IPS-15b (cell line): ENCODE results near the gene NFIA.

ENCODE experiments used
- H3K27me3 ChIP-seq: one replicate; pipeline ENCODE4 v1.6.1; 2013; ENCODE audit warnings: low read length; ENCODE audit not compliant: control insufficient read depth, insufficient read depth
- H3K36me3 ChIP-seq: one replicate; pipeline ENCODE4 v1.6.1; 2013; ENCODE audit warnings: low read length; ENCODE audit not compliant: control insufficient read depth, insufficient read depth
- H3K4me1 ChIP-seq: one replicate; pipeline ENCODE4 v1.6.1; 2013; ENCODE audit warnings: mild to moderate bottlenecking, low read length; ENCODE audit not compliant: control insufficient read depth, insufficient read depth
- H3K4me3 ChIP-seq: one replicate; pipeline ENCODE4 v1.5.1; 2013; ENCODE audit warnings: low read depth, low read length
- H3K9ac ChIP-seq: one replicate; pipeline ENCODE4 v1.6.1; 2013; ENCODE audit warnings: low read depth, mild to moderate bottlenecking, low read length
- H3K9me3 ChIP-seq: one replicate; pipeline ENCODE4 v1.6.1; 2013; ENCODE audit warnings: mild to moderate bottlenecking, low read length; ENCODE audit not compliant: control insufficient read depth, insufficient read depth

Gene NFIA

DNA sequence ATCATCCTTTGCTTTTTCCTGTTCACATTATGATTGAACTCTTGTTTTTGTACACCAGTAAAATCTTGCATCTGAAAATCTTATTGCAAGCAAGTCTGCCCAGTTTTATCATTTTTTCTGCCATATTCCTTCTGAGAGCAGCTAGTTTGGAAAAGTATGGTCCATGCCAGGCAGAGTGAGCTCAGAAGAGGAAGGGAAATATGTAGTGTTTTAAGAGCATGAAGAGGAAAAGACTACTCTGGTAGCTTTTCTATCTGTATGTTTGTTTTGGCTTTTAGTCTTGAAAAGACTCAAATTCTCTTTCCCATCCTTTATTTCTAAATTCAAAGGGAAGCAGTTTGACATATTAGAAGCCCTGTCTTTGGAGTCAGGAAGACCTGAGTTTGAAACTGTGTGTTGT, 125.8 kb downstream of the NFIA start:
- no peaks in the 10 kb centered on the region for H3K27me3 ChIP-seq
- no peaks in the 10 kb centered on the region for H3K4me1 ChIP-seq
- H3K4me3 ChIP-seq, result no peak overlapping the region
- H3K9ac ChIP-seq, result no peak overlapping the region
- no peaks in the 10 kb centered on the region for H3K36me3 ChIP-seq
- H3K9me3 ChIP-seq, result no peaks in the 10 kb centered on the region

DNA sequence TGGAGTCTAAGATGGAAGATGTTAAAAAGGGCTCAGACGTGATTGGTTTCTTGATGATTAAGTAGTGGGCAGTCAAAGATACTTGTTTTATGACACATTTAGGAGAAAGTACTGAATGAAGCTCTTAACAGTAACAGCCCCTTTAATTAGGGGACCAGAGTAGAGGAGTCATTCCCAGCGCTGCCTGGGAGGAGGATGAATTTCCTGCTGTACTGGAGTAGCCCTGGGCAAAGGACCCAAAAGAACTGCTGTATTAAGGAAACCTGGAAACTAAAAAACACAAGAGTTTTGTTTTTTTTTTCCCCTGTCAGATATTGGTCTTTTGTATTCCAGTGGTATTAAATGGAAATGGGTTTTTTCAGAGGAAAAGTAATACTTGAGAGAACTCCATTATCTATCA, 126.5 kb downstream of the NFIA start:
- no peaks in the 10 kb centered on the region for H3K4me1 ChIP-seq

DNA sequence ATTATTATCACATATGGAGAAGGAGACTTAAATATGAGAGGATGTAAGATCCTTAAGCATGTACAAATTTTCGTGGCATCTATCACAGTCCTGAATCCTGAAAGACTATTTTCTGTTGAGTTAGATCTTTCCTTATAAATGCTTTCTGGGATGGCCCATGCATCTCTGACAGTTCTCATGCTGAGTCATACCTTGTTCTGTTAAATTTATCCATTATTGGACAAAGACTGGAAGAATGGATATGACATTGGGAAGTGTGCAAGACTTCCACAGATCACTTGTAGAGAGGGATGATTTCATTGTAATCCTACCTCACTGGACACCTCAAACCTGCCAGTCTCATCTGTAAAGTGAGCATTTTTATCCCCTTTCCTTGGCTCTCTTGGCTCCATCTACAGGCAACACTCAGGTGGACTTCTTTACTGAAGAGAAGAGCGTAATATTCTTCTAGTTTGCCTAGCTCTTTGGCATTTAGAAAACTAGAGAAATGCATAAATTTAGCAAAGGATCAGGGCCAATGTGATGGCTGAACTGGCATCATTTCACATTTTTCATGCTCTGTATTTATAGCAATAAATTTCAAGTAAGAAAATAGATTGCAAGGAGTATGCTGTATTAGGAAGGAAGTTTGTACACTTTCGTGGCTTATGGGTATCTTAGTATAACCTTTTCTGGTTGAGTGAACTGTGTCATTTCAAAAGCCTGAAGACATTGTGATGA, 128.2 kb downstream of the NFIA start:
- no peak overlapping the region for H3K9ac ChIP-seq
- no peak overlapping the region for H3K4me3 ChIP-seq
- H3K9me3 ChIP-seq, result no peaks in the 10 kb centered on the region
- H3K4me1 ChIP-seq, result no peaks in the 10 kb centered on the region
- H3K27me3 ChIP-seq, result no peaks in the 10 kb centered on the region
- no peaks in the 10 kb centered on the region for H3K36me3 ChIP-seq

More for the DNA sequence above, 126.5 kb downstream of the NFIA start:
- Histone ChIP-seq H3K4me3 (no peak overlapping the region), H3K9ac (no peak overlapping the region), H3K27me3 (no peaks in the 10 kb centered on the region), H3K9me3 (no peaks in the 10 kb centered on the region), H3K36me3 (no peaks in the 10 kb centered on the region)

DNA sequence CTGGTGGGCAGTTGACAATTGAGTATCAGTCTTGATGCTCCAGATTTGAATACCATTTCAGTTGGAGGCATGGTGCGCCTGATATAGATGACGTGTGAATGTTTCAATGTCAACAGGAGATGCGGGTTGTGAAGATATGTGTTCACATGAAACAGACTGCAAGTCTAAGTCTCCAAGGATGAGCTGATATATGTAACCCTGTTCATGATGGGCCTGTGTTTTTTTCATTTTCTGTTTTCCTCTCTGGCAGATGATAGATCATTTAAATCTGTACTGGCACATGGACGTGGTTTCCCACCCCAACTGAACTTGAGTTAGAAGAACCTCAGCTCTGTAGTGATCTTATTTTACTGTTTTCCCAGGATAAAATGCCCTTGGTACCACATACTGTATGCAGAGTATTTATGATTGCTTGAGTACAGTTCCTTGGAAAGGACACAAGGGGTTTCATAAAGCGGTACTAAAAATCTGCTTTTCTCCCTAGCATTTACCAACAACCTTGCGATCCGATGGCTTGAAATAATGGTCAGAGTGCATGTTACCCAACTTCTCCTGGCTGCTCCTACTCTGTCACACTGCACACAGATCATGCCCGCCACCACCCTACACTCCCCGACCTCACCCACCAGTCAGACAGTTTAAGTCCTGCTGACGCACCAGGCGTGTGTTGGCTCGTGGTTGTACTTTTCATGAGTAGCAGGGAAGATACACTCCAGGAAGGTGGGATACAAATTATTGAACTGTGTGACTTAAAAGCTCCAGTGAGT, 131.1 kb downstream of the NFIA start:
- H3K9me3 ChIP-seq, result no peaks in the 10 kb centered on the region
- H3K36me3 ChIP-seq, result no peaks in the 10 kb centered on the region
- no peak overlapping the region for H3K9ac ChIP-seq
- H3K4me1 ChIP-seq, result no peaks in the 10 kb centered on the region
- H3K4me3 ChIP-seq, result no peak overlapping the region
- H3K27me3 ChIP-seq, result no peaks in the 10 kb centered on the region

DNA sequence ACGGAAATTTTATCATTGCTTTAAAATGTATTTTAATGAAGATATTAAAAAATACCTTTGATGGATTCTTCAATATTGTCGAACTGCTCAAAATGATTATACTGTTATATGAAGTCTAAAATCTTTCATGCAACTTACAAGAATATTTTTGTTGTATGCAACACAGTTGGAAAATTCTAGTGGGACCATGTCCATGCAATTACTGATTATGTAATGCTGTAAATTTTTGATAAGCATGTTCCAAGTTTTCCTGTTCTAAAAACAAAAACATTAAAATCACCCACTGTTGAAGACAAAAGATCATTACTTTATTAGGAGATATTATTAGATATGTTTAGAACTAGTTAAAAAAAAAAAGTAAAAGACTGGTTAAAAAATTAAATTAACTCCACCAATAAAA, 132.8 kb downstream of the NFIA start:
- H3K4me3 ChIP-seq, result no peak overlapping the region
- H3K9me3 ChIP-seq, result no peaks in the 10 kb centered on the region
- no peaks in the 10 kb centered on the region for H3K36me3 ChIP-seq
- no peaks in the 10 kb centered on the region for H3K4me1 ChIP-seq
- H3K27me3 ChIP-seq, result no peaks in the 10 kb centered on the region
- no peak overlapping the region for H3K9ac ChIP-seq

DNA sequence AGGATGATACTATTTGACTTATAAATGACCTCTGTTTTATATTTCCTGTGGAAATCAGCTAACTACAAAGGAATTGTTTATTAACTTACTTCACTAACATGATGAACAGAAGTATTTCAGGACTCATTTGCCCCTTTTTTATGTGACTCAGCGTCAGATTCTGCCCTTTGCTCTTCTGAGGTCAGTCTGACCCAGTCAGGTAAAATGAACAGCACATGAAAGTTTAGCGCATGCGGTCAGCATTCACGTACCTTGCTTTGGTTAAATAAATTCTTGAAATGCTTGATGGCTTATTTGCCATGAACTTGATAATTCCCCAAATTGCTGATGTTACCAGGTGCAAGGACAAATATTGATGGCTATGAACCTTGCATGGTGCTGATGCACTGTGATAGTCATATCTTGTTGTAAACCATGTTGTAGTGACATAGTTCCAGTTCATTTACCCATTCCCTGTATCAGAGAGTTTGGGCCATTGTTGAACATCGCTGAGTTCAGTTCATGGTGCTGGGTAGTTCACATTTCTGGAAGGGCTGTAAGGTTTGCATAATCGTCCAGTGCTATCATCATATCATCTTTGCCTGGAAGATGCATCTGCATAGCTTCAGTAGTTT, 133.4 kb downstream of the NFIA start:
- Histone ChIP-seq H3K36me3 (no peaks in the 10 kb centered on the region), H3K9ac (no peak overlapping the region), H3K4me3 (no peak overlapping the region), H3K4me1 (no peaks in the 10 kb centered on the region), H3K27me3 (no peaks in the 10 kb centered on the region), H3K9me3 (no peaks in the 10 kb centered on the region)

DNA sequence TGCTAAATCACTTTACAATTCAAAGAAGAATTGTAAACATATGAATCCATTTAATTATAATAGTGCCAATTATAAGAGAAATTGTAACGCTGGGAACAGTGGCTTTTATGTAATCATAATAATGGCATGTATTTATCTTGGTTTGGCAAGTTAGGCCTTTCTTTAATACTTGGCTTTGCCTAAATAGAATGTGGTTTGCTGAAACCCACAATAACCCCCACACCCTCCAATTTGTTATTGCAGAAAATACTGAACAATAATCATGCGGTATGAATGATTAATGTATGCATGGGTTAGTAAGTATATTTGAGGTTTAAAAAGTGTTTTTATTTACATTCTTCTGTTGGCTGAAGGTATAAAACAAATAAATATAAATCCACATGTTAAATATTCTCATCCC, 138.2 kb downstream of the NFIA start:
- no peak overlapping the region for H3K9ac ChIP-seq
- peaks cover 8% of the 10 kb centered on the region for H3K4me1 ChIP-seq
- H3K4me3 ChIP-seq, result no peak overlapping the region
- no peaks in the 10 kb centered on the region for H3K27me3 ChIP-seq
- H3K36me3 ChIP-seq, result no peaks in the 10 kb centered on the region
- no peaks in the 10 kb centered on the region for H3K9me3 ChIP-seq

DNA sequence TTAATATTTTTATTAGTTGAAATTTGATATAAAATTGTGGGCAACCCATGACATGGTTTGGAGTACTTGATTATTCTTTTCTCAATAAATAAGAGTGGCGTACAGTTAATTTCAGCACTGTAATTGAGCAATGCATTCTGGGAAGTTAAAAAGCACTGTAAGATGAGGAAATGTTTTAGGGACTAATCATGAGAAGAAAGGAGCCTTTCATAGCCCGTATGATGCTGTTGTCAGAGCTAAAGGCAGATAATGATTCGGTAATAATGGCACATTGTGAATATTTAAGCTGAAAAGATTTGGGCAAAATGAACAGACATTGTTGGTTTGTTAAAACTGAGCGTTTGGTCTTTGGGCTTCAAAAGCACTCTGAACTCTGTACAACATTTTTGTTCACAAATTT, 139.3 kb downstream of the NFIA start:
- H3K9me3 ChIP-seq, result no peaks in the 10 kb centered on the region
- H3K27me3 ChIP-seq, result no peaks in the 10 kb centered on the region
- peaks cover 8% of the 10 kb centered on the region for H3K4me1 ChIP-seq
- no peak overlapping the region for H3K4me3 ChIP-seq
- H3K36me3 ChIP-seq, result no peaks in the 10 kb centered on the region
- H3K9ac ChIP-seq, result no peak overlapping the region

DNA sequence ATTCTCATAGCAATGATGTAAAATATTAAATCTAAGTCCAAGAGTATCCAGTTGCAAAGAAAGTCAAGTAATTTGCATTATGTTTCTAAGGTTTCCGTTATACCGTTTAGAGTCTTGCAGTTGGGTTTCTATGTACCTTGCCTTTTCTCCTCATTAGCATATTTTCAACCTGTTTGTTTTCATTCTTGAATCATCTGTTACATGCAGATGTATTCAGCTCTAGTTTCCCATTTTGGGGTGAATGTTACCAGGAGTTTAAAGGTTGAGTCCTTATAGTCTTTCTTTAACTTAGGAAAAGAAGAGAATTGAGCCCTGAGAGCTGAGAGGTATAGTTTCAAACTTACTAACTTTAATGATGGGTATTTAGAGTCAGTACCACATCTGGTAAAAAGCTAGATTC, 139.9 kb downstream of the NFIA start:
- Histone ChIP-seq H3K4me1 (peaks cover 8% of the 10 kb centered on the region), H3K36me3 (no peaks in the 10 kb centered on the region), H3K4me3 (no peak overlapping the region), H3K9ac (no peak overlapping the region), H3K9me3 (no peaks in the 10 kb centered on the region), H3K27me3 (no peaks in the 10 kb centered on the region)

DNA sequence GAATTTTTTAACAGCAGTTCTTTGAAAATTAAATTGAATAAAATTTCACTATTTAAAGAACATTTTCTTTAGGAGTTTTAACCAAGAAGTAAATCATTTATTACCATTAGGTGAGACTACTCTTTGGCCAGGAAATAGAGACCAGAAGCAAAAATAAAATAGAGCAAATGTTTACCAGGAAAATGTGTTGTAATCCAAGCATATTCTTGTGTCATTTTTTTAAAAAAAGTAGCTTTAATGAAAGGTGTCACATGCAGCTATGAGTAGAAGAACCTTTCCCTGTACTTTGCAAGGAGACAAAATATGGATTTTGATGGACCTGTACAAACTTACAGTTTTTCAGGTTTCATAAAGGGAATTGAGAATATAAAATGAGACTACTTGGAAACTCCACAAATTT, 140.8 kb downstream of the NFIA start:
- peaks cover 8% of the 10 kb centered on the region for H3K4me1 ChIP-seq
- no peak overlapping the region for H3K9ac ChIP-seq
- H3K36me3 ChIP-seq, result no peaks in the 10 kb centered on the region
- H3K4me3 ChIP-seq, result no peak overlapping the region
- H3K27me3 ChIP-seq, result no peaks in the 10 kb centered on the region
- no peaks in the 10 kb centered on the region for H3K9me3 ChIP-seq

DNA sequence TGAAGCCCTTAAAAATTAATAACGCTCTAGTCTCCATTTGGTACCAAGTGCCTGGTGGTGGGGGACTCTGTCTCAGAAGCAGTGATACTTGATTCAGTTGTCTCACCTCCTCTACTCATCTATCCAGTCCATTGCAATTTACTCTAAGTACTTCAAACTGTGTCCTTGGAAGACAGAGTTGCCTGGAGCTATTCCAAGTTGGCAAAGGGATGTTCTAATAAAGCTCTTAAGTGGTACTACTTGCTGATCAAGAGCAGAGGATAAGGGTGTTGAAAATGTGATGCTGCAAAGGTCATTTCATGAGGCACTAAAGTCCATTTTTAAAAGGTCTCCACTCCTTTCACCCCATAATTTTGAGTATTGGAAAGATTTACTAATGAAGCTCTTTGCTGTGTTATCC, 142.2 kb downstream of the NFIA start:
- H3K9me3 ChIP-seq, result no peaks in the 10 kb centered on the region
- peaks cover 8% of the 10 kb centered on the region for H3K4me1 ChIP-seq
- H3K27me3 ChIP-seq, result no peaks in the 10 kb centered on the region
- no peaks in the 10 kb centered on the region for H3K36me3 ChIP-seq
- H3K4me3 ChIP-seq, result no peak overlapping the region
- no peak overlapping the region for H3K9ac ChIP-seq

DNA sequence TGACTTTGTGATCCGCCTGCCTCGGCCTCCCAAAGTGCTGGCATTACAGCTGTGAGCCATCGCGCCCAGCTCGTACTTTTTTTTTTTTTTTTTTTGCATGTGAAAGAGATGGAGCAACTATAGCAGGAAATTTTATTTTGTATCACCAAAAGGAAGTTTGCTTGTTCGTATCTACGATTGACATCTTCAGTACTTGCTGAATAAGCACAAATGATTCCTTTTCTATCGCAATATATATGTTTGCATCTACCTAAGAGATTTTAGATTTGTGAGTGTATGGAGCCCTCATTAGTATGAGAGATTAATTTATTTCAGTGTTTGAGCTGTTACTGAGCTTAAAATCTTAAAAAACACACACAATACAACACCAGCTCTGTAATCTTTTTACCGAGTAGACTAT, 143.1 kb downstream of the NFIA start:
- no peak overlapping the region for H3K4me3 ChIP-seq
- H3K4me1 ChIP-seq, result peaks cover 8% of the 10 kb centered on the region
- no peaks in the 10 kb centered on the region for H3K36me3 ChIP-seq
- H3K9ac ChIP-seq, result no peak overlapping the region
- H3K27me3 ChIP-seq, result no peaks in the 10 kb centered on the region
- no peaks in the 10 kb centered on the region for H3K9me3 ChIP-seq
